B cell (primary cell): ENCODE data around the gene UFSP2. TPM values are rescaled to one million over a fixed set of nuclear protein-coding genes. Genes with fewer than 3 reads are reported as not detected.

Experiments
- ATAC-seq: fragments of 200-7000 bp; cut with Tn5 transposase; one replicate; pipeline ENCODE4 v1.10.0; 2021; ENCODE audit warnings: low read depth, mild to moderate bottlenecking, moderate number of reproducible peaks, moderate library complexity
- CTCF ChIA-PET: fragments of 350-600 bp; sonication (Branson Sonifier 250); formaldehyde crosslinking; loops from one replicate; lab custom pipeline; 2021; ENCODE audit warnings: antibody characterized with exemption, inconsistent platforms; lab: Charles Lee
- POLR2A ChIA-PET: fragments of 350-600 bp; sonication (Branson Sonifier 250); formaldehyde crosslinking; loops from one replicate; lab custom pipeline; 2021; ENCODE audit warnings: antibody characterized with exemption; lab: Charles Lee
- DNase-seq: peaks from one replicate; pipeline ENCODE4 v3.0.0; 2013
- H2AFZ ChIP-seq: 2 replicates; pipeline ENCODE4 v1.6.1; 2012; ENCODE audit warnings: mild to moderate bottlenecking, low read depth, low read length; ENCODE audit not compliant: insufficient read depth, poor library complexity, severe bottlenecking
- H3K27ac ChIP-seq, 2 donors: 1 replicate in 1 of 2; 2 replicates in 1 of 2; pipeline ENCODE4 v1.5.1; 2012 to 2013; ENCODE audit warnings: low read length in 2 of 2, mild to moderate bottlenecking in 2 of 2, moderate library complexity in 1 of 2
- H3K27me3 ChIP-seq, 4 experiments: fragments of 200-600 bp in 1 of 4; sonication (generic) in 1 of 4; replicated peaks in 1 of 4; 1 replicate in 2 of 4; 2 replicates in 2 of 4; pipeline versions ENCODE4 v1.6.1 to v1.7.0; 2013 to 2016; ENCODE audit warnings: low read length in 3 of 4, mild to moderate bottlenecking in 2 of 4, mixed read lengths in 1 of 4, moderate library complexity in 1 of 4; ENCODE audit not compliant: insufficient read depth in 4 of 4, control insufficient read depth in 3 of 4; ENCODE audit errors: control extremely low read depth in 1 of 4
- H3K36me3 ChIP-seq, 2 experiments: replicated peaks in 1 of 2; 1 replicate in 1 of 2; 2 replicates in 1 of 2; pipeline versions ENCODE4 v1.6.1 to v1.7.1; 2013; ENCODE audit warnings: low read length in 1 of 2; ENCODE audit not compliant: insufficient read depth in 2 of 2, control insufficient read depth in 1 of 2; ENCODE audit errors: control extremely low read depth in 1 of 2, extremely low read depth in 1 of 2
- H3K4me1 ChIP-seq, 2 donors: fragments of 200-600 bp in 1 of 2; sonication (generic) in 1 of 2; 1 replicate in 1 of 2; 2 replicates in 1 of 2; pipeline versions ENCODE4 v1.5.1 to v1.6.1; 2013 to 2017; ENCODE audit warnings: low read length in 2 of 2; ENCODE audit not compliant: control insufficient read depth in 2 of 2, insufficient read depth in 2 of 2
- H3K4me2 ChIP-seq: replicated peaks from 2 replicates; pipeline ENCODE3; 2012; ENCODE audit warnings: mild to moderate bottlenecking, low read depth, low read length; ENCODE audit not compliant: poor library complexity, severe bottlenecking
- H3K4me3 ChIP-seq, 5 experiments: fragments of 200-600 bp in 1 of 5; sonication (generic) in 1 of 5; 1 replicate in 3 of 5; 2 replicates in 2 of 5; pipeline versions ENCODE4 v1.5.1 to v1.7.0; 2011 to 2016; ENCODE audit warnings: low read length in 4 of 5, mild to moderate bottlenecking in 4 of 5, low read depth in 2 of 5, control low read depth in 1 of 5, moderate library complexity in 1 of 5; ENCODE audit not compliant: insufficient read depth in 1 of 5; ENCODE audit errors: control extremely low read depth in 1 of 5, extremely low read depth in 1 of 5
- H3K79me2 ChIP-seq: fragments of 200-600 bp; sonication (generic); one replicate; pipeline ENCODE4 v1.6.0; 2016; ENCODE audit warnings: low read length; ENCODE audit not compliant: control insufficient read depth, insufficient read depth
- H3K9ac ChIP-seq: fragments of 200-600 bp; sonication (generic); 2 replicates; pipeline ENCODE4 v1.6.1; 2017; ENCODE audit warnings: mild to moderate bottlenecking, low read length, moderate library complexity
- H3K9me3 ChIP-seq, 3 donors: one replicate each; pipeline versions ENCODE4 v1.6.1 to v1.7.1; 2013; ENCODE audit warnings: low read length in 2 of 3; ENCODE audit not compliant: control insufficient read depth in 2 of 3, insufficient read depth in 1 of 3; ENCODE audit errors: control extremely low read depth in 1 of 3
- H4K20me1 ChIP-seq: 2 replicates; pipeline ENCODE4 v1.6.0; 2012; ENCODE audit warnings: mild to moderate bottlenecking, low read length; ENCODE audit not compliant: insufficient read depth, control insufficient read depth, poor library complexity, severe bottlenecking
- H3K27ac Mint-ChIP-seq: one replicate; pipeline ENCODE4 v1.8.0; 2021; ENCODE audit warnings: mixed read lengths
- H3K27me3 Mint-ChIP-seq: one replicate; pipeline ENCODE4 v1.8.0; 2021; ENCODE audit warnings: mixed read lengths
- H3K4me1 Mint-ChIP-seq: one replicate; pipeline ENCODE4 v1.8.0; 2021; ENCODE audit warnings: mixed read lengths
- H3K4me3 Mint-ChIP-seq: one replicate; pipeline ENCODE4 v1.8.0; 2021; ENCODE audit warnings: mixed read lengths
- H3K9me3 Mint-ChIP-seq: one replicate; pipeline ENCODE4 v1.8.0; 2022; ENCODE audit warnings: mixed read lengths; ENCODE audit not compliant: insufficient read depth
- CTCF ChIP-seq: fragments of 200-600 bp; IDR thresholded peaks from one replicate; pipeline ENCODE4 v1.8.0; 2022; ENCODE audit warnings: antibody characterized with exemption, mild to moderate bottlenecking
- EZH2 ChIP-seq: IDR thresholded peaks from 2 replicates; pipeline ENCODE4 v1.6.1; 2012; ENCODE audit warnings: borderline replicate concordance, low read depth, mild to moderate bottlenecking, moderate library complexity, low read length; ENCODE audit not compliant: insufficient read depth, poor library complexity, severe bottlenecking
- WGBS: methylation state at CpG from one replicate; pipeline ENCODE4 v1.1.5; 2013; ENCODE audit warnings: missing lambda C conversion rate; ENCODE audit not compliant: insufficient coverage; 5-methylcytosine and 5-hydroxymethylcytosine counted together
- intact Hi-C: fragments of 100-400 bp; cut with micrococcal nuclease; formaldehyde crosslinking; loops from one replicate; pipeline ENCODE4 v1.10.0; 2022
- polyA plus RNA-seq: library from polyadenylated mRNA; depleted of rRNA; stranded (reverse); fragments of >200 nt; gene quantifications from 2 replicates; pipeline ENCODE4 v1.2.3, GENCODE V29; 2012
- total RNA-seq, 2 donors: library from RNA; stranded (reverse); fragments of 120-200 nt in 1 of 2; gene quantifications; 1 replicate in 1 of 2; 2 replicates in 1 of 2; pipeline versions ENCODE4 v1.2.3 to v1.2.4, GENCODE V29; 2013 to 2022

UFSP2 gene
- total and polyA plus RNA-seq, 2 donors (not counting 1 experiment from before 2014, with no cell fraction given), result 9.5 to 20.6 TPM

GRCh38 chr4:185395238-185395955 lies 30.4 kb downstream of the UFSP2 start, which contains the start of gene LRP2BP:
TSS of gene LRP2BP (minus strand) at chr4:185395924. CDS start at chr4:185378186, 17,738 bp downstream.
- H3K4me1 Mint-ChIP-seq, result peaks cover 54% of the 10 kb centered on the region
- Histone ChIP-seq H3K4me1 (peaks cover 26% of the 10 kb centered on the region in 2 donors), H3K27ac (peak within 1 kb of the TSS; percentile 97 to 99), H2AFZ (peak within 1 kb of the TSS; percentile 70), H3K36me3 (peaks cover 0 to 10% of the 10 kb centered on the region in 2 experiments), H3K79me2 (no peaks in the 10 kb centered on the region), H3K9ac (peak within 1 kb of the TSS; percentile 88), H3K27me3 (no peaks in the 10 kb centered on the region), H3K4me2 (peak within 1 kb of the TSS; percentile 90), H3K9me3 (no peaks in the 10 kb centered on the region), H4K20me1 (no peaks in the 10 kb centered on the region), H3K4me3 (peak within 1 kb of the TSS; percentile 79 to 98 (median 89))
- POLR2A ChIA-PET, result interaction anchor here (0.6 to 2.2 kb wide), 4 partner anchors 10 to 626 kb away, joined by 3 to 19 read pairs (median 5); partner anchors contain the start of gene UFSP2
- peak within 1 kb of the TSS; percentile 94 for H3K27ac Mint-ChIP-seq
- TF ChIP-seq EZH2, result no peak
- TF ChIP-seq CTCF, result no peak
- H3K9me3 Mint-ChIP-seq, result no peaks in the 10 kb centered on the region
- H3K4me3 Mint-ChIP-seq, result peak within 1 kb of the TSS; percentile 92
- WGBS, result 0% methylated on average over 3 of the region's 12 CpGs
- ATAC-seq, result no peak
- peak; percentile 57 for DNase-seq
- CTCF ChIA-PET, result interaction anchor here (1.4 to 2.4 kb wide), 5 partner anchors 10 to 202 kb away, joined by 3 to 15 read pairs (median 3); partner anchors contain the start of gene UFSP2
- H3K27me3 Mint-ChIP-seq, result no peaks in the 10 kb centered on the region
- intact Hi-C loops, result loop anchor here (1.0 to 10.0 kb wide), 5 partner anchors 192 to 1888 kb away; partner anchors contain the start of genes ACSL1, CYP4V2 and ING2
